Measurements from ENCODE around the gene ADAR.

Gene ADAR

GRCh38 chr1:154594811-154595210, 13.2 kb downstream of the ADAR start:
- no peak overlapping the region for H3K27ac ChIP-seq (ENCODE audit: low read length)
- H3K4me1 ChIP-seq (ENCODE audit: control insufficient read depth in 1 of 2, insufficient read depth in 2 of 2, low read length in 2 of 2) = peaks cover 0 to 11% of the 10 kb centered on the region in 2 donors
- no peak overlapping the region for H3K4me3 ChIP-seq (ENCODE audit: low read depth in 1 of 2, low read length in 2 of 2)
- H3K27me3 ChIP-seq (ENCODE audit: low read depth, low read length) = no peaks in the 10 kb centered on the region
- H3K9me3 ChIP-seq (ENCODE audit: control insufficient read depth in 1 of 2, low read length in 2 of 2) = no peaks in the 10 kb centered on the region
- H3K36me3 ChIP-seq (ENCODE audit: control insufficient read depth in 1 of 2, insufficient read depth in 2 of 2, low read length in 2 of 2) = peaks cover 77 to 90% of the 10 kb centered on the region in 2 donors

- peaks cover 77 to 92% of the 10 kb centered on the region in 2 donors for H3K36me3 ChIP-seq (ENCODE audit: control insufficient read depth in 1 of 2, insufficient read depth in 2 of 2, low read length in 2 of 2)
- no peaks in the 10 kb centered on the region for H3K9me3 ChIP-seq (ENCODE audit: control insufficient read depth in 1 of 2, low read length in 2 of 2)
- H3K27me3 ChIP-seq (ENCODE audit: low read depth, low read length) = no peaks in the 10 kb centered on the region
- no peak overlapping the region for H3K4me3 ChIP-seq (ENCODE audit: low read depth in 1 of 2, low read length in 2 of 2)
- no peaks in the 10 kb centered on the region for H3K4me1 ChIP-seq (ENCODE audit: control insufficient read depth in 1 of 2, insufficient read depth in 2 of 2, low read length in 2 of 2)
- no peak overlapping the region for H3K27ac ChIP-seq (ENCODE audit: low read length)
These were observed 14.6 kb downstream of the ADAR start for GRCh38 chr1:154593390-154593789.

GRCh38 chr1:154591206-154591605, 16.8 kb downstream of the ADAR start:
- Histone ChIP-seq H3K36me3 (ENCODE audit: control insufficient read depth in 1 of 2, insufficient read depth in 2 of 2, low read length in 2 of 2) (peaks cover 77 to 92% of the 10 kb centered on the region in 2 donors), H3K27ac (ENCODE audit: low read length) (no peak overlapping the region), H3K4me3 (ENCODE audit: low read depth in 1 of 2, low read length in 2 of 2) (no peak overlapping the region), H3K9me3 (ENCODE audit: control insufficient read depth in 1 of 2, low read length in 2 of 2) (no peaks in the 10 kb centered on the region), H3K4me1 (ENCODE audit: control insufficient read depth in 1 of 2, insufficient read depth in 2 of 2, low read length in 2 of 2) (no peaks in the 10 kb centered on the region), H3K27me3 (ENCODE audit: low read depth, low read length) (no peaks in the 10 kb centered on the region)

- no peaks in the 10 kb centered on the region for H3K9me3 ChIP-seq (ENCODE audit: control insufficient read depth in 1 of 2, low read length in 2 of 2)
- peaks cover 79 to 92% of the 10 kb centered on the region in 2 donors for H3K36me3 ChIP-seq (ENCODE audit: control insufficient read depth in 1 of 2, insufficient read depth in 2 of 2, low read length in 2 of 2)
- no peaks in the 10 kb centered on the region for H3K27me3 ChIP-seq (ENCODE audit: low read depth, low read length)
These were observed 17.2 kb downstream of the ADAR start for GRCh38 chr1:154590756-154591155.

GRCh38 chr1:154589780-154590179, 18.2 kb downstream of the ADAR start:
- Histone ChIP-seq H3K9me3 (ENCODE audit: control insufficient read depth in 1 of 2, low read length in 2 of 2) (no peaks in the 10 kb centered on the region), H3K27ac (ENCODE audit: low read length) (no peak overlapping the region), H3K36me3 (ENCODE audit: control insufficient read depth in 1 of 2, insufficient read depth in 2 of 2, low read length in 2 of 2) (peaks cover 84 to 95% of the 10 kb centered on the region in 2 donors), H3K4me1 (ENCODE audit: control insufficient read depth in 1 of 2, insufficient read depth in 2 of 2, low read length in 2 of 2) (no peaks in the 10 kb centered on the region), H3K27me3 (ENCODE audit: low read depth, low read length) (no peaks in the 10 kb centered on the region), H3K4me3 (ENCODE audit: low read depth in 1 of 2, low read length in 2 of 2) (no peak overlapping the region)

More at GRCh38 chr1:154590756-154591155, 17.2 kb downstream of the ADAR start:
- Histone ChIP-seq H3K27ac (ENCODE audit: low read length) (no peak overlapping the region), H3K4me3 (ENCODE audit: low read depth in 1 of 2, low read length in 2 of 2) (no peak overlapping the region), H3K4me1 (ENCODE audit: control insufficient read depth in 1 of 2, insufficient read depth in 2 of 2, low read length in 2 of 2) (no peaks in the 10 kb centered on the region)

- no peaks in the 10 kb centered on the region for H3K9me3 ChIP-seq (ENCODE audit: control insufficient read depth in 1 of 2, low read length in 2 of 2)
- H3K4me1 ChIP-seq (ENCODE audit: control insufficient read depth in 1 of 2, insufficient read depth in 2 of 2, low read length in 2 of 2) = peaks cover 0 to 7% of the 10 kb centered on the region in 2 donors
- H3K27ac ChIP-seq (ENCODE audit: low read length) = no peak overlapping the region
- H3K4me3 ChIP-seq (ENCODE audit: low read depth in 1 of 2, low read length in 2 of 2) = no peak overlapping the region
- H3K36me3 ChIP-seq (ENCODE audit: control insufficient read depth in 1 of 2, insufficient read depth in 2 of 2, low read length in 2 of 2) = peaks cover 87 to 98% of the 10 kb centered on the region in 2 donors
- no peaks in the 10 kb centered on the region for H3K27me3 ChIP-seq (ENCODE audit: low read depth, low read length)
These were observed 21.3 kb downstream of the ADAR start for GRCh38 chr1:154586641-154587040.

- Histone ChIP-seq H3K27me3 (ENCODE audit: low read depth, low read length) (no peaks in the 10 kb centered on the region), H3K4me1 (ENCODE audit: control insufficient read depth in 1 of 2, insufficient read depth in 2 of 2, low read length in 2 of 2) (peaks cover 0 to 7% of the 10 kb centered on the region in 2 donors), H3K9me3 (ENCODE audit: control insufficient read depth in 1 of 2, low read length in 2 of 2) (no peaks in the 10 kb centered on the region), H3K4me3 (ENCODE audit: low read depth in 1 of 2, low read length in 2 of 2) (no peak overlapping the region), H3K36me3 (ENCODE audit: control insufficient read depth in 1 of 2, insufficient read depth in 2 of 2, low read length in 2 of 2) (peaks cover 87 to 98% of the 10 kb centered on the region in 2 donors), H3K27ac (ENCODE audit: low read length) (no peak overlapping the region)
These were observed 21.8 kb downstream of the ADAR start for GRCh38 chr1:154586231-154586630.

- no peaks in the 10 kb centered on the region for H3K9me3 ChIP-seq (ENCODE audit: control insufficient read depth in 1 of 2, low read length in 2 of 2)
- H3K27me3 ChIP-seq (ENCODE audit: low read depth, low read length) = no peaks in the 10 kb centered on the region
- no peak overlapping the region for H3K27ac ChIP-seq (ENCODE audit: low read length)
- H3K36me3 ChIP-seq (ENCODE audit: control insufficient read depth in 1 of 2, insufficient read depth in 2 of 2, low read length in 2 of 2) = peaks cover 91 to 100% of the 10 kb centered on the region in 2 donors
- H3K4me3 ChIP-seq (ENCODE audit: low read depth in 1 of 2, low read length in 2 of 2) = no peak overlapping the region
- peaks cover 0 to 7% of the 10 kb centered on the region in 2 donors for H3K4me1 ChIP-seq (ENCODE audit: control insufficient read depth in 1 of 2, insufficient read depth in 2 of 2, low read length in 2 of 2)
These were observed 23.6 kb downstream of the ADAR start for GRCh38 chr1:154584267-154584994.

GRCh38 chr1:154583773-154584172, 24.2 kb downstream of the ADAR start:
- Histone ChIP-seq H3K4me1 (ENCODE audit: control insufficient read depth in 1 of 2, insufficient read depth in 2 of 2, low read length in 2 of 2) (peaks cover 0 to 7% of the 10 kb centered on the region in 2 donors), H3K4me3 (ENCODE audit: low read depth in 1 of 2, low read length in 2 of 2) (no peak overlapping the region), H3K27me3 (ENCODE audit: low read depth, low read length) (no peaks in the 10 kb centered on the region), H3K9me3 (ENCODE audit: control insufficient read depth in 1 of 2, low read length in 2 of 2) (no peaks in the 10 kb centered on the region), H3K27ac (ENCODE audit: low read length) (no peak overlapping the region), H3K36me3 (ENCODE audit: control insufficient read depth in 1 of 2, insufficient read depth in 2 of 2, low read length in 2 of 2) (peaks cover 91 to 97% of the 10 kb centered on the region in 2 donors)

- H3K27ac ChIP-seq (ENCODE audit: low read length) = no peak overlapping the region
- peaks cover 85 to 95% of the 10 kb centered on the region in 2 donors for H3K36me3 ChIP-seq (ENCODE audit: control insufficient read depth in 1 of 2, insufficient read depth in 2 of 2, low read length in 2 of 2)
- no peak overlapping the region for H3K4me3 ChIP-seq (ENCODE audit: low read depth in 1 of 2, low read length in 2 of 2)
- no peaks in the 10 kb centered on the region for H3K27me3 ChIP-seq (ENCODE audit: low read depth, low read length)
- H3K9me3 ChIP-seq (ENCODE audit: control insufficient read depth in 1 of 2, low read length in 2 of 2) = no peaks in the 10 kb centered on the region
- peaks cover 0 to 7% of the 10 kb centered on the region in 2 donors for H3K4me1 ChIP-seq (ENCODE audit: control insufficient read depth in 1 of 2, insufficient read depth in 2 of 2, low read length in 2 of 2)
These were observed 25.1 kb downstream of the ADAR start for GRCh38 chr1:154582885-154583284.

GRCh38 chr1:154581766-154582165, 26.2 kb downstream of the ADAR start:
- Histone ChIP-seq H3K27me3 (ENCODE audit: low read depth, low read length) (no peaks in the 10 kb centered on the region), H3K9me3 (ENCODE audit: control insufficient read depth in 1 of 2, low read length in 2 of 2) (no peaks in the 10 kb centered on the region), H3K27ac (ENCODE audit: low read length) (no peak overlapping the region), H3K36me3 (ENCODE audit: control insufficient read depth in 1 of 2, insufficient read depth in 2 of 2, low read length in 2 of 2) (peaks cover 75 to 84% of the 10 kb centered on the region in 2 donors), H3K4me3 (ENCODE audit: low read depth in 1 of 2, low read length in 2 of 2) (no peak overlapping the region), H3K4me1 (ENCODE audit: control insufficient read depth in 1 of 2, insufficient read depth in 2 of 2, low read length in 2 of 2) (peaks cover 0 to 13% of the 10 kb centered on the region in 2 donors)

GRCh38 chr1:154579374-154579773, 28.6 kb downstream of the ADAR start:
- H3K36me3 ChIP-seq (ENCODE audit: control insufficient read depth in 1 of 2, insufficient read depth in 2 of 2, low read length in 2 of 2) = peaks cover 52 to 60% of the 10 kb centered on the region in 2 donors
- H3K9me3 ChIP-seq (ENCODE audit: control insufficient read depth in 1 of 2, low read length in 2 of 2) = no peaks in the 10 kb centered on the region
- H3K4me3 ChIP-seq (ENCODE audit: low read depth in 1 of 2, low read length in 2 of 2) = no peak overlapping the region
- H3K4me1 ChIP-seq (ENCODE audit: control insufficient read depth in 1 of 2, insufficient read depth in 2 of 2, low read length in 2 of 2) = peaks cover 0 to 13% of the 10 kb centered on the region in 2 donors
- H3K27ac ChIP-seq (ENCODE audit: low read length) = no peak overlapping the region
- H3K27me3 ChIP-seq (ENCODE audit: low read depth, low read length) = no peaks in the 10 kb centered on the region

Data from muscle layer of duodenum (tissue), 2 donors.